A549 treated with Mapracorat at 1 μM for 4 hours (cell line): ENCODE results near the gene TRMT112. TPM values are rescaled to one million over a fixed set of nuclear protein-coding genes. Genes with fewer than 3 reads are reported as not detected.

ENCODE experiments used
- total RNA-seq: library from RNA; stranded (reverse); fragments of 200-300 nt; extraction: Qiagen RNA extraction; gene quantifications from 5 replicates; pipeline ENCODE4 v1.2.3, GENCODE V29; 2022

TRMT112 gene
- 391 to 479 TPM (median 434 TPM) in 5 replicates for total RNA-seq

DNA sequence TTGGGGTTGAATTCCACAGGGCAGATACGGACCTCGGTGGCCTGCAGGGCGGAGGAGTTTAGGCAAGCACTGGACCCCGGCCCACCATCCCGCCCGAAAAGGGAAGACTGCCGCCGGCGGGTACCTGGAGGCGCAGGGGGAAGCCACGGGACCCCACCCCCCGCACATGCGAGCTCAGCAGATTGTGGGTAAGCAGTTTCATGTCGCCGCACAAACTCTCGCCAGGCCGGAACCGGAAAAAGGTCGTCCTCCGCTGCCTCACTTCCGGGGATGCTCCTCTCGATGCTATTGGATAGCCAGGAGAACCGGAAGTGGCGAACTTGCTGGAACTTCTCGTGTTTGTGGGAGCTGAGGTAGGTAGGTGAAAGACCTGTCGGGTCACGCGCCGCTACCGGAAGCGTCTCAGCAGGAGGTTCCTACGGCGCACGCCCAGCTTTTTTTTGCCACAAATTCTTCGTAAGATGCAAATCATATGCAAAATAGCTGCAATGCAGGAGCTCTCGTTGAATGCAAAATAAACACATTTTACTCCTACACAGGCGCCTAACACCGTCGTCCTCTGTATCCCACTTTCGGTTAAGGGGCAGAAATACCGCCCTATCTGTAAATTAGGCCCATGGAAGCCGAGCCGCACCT is at the start of gene TRMT112:
Gene TRMT112 (minus strand): TSS at position 235 of the 636 bp plus-strand sequence. CDS start 33 bp downstream, at position 202.

DNA sequence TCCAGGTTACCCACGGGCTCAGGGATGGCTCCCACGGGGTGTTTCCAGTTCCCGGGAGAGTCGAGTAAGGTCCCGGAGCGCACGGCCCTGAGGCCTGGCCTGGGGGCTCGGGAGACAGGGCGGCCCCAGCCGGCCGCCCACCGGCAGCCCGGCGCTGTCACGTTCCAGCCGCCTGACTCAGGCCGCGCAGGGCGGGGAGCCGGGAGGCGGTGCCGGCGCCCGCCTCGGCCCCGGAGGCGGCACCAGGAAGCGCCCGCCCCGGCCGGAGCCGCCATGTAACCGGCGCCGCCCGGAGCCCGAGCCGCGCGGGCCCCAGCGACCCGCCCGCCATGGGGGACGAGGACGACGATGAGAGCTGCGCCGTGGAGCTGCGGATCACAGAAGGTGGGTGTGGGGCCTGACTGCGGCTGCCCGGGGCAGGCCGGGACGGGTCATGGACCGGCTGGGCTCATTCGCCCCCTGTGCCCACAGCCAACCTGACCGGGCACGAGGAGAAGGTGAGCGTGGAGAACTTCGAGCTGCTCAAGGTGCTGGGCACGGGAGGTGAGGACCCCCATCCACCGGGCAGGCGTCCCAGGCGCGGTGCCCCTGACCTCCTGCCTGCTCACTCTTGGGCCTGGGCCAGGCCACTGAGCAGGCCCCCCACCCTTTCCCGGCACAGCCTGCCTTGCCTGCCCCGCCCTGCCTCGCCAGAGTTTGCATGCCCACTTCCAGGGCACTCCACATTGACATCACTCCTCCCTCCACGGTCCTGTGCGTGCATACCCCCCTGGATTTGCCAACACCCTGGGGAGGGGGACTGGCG is 41.8 kb upstream of the TRMT112 start, which contains the start of gene RPS6KA4:
Gene RPS6KA4 (plus strand): TSS at position 256 of the 805 bp plus-strand sequence. CDS start 74 bp downstream, at position 330.

DNA sequence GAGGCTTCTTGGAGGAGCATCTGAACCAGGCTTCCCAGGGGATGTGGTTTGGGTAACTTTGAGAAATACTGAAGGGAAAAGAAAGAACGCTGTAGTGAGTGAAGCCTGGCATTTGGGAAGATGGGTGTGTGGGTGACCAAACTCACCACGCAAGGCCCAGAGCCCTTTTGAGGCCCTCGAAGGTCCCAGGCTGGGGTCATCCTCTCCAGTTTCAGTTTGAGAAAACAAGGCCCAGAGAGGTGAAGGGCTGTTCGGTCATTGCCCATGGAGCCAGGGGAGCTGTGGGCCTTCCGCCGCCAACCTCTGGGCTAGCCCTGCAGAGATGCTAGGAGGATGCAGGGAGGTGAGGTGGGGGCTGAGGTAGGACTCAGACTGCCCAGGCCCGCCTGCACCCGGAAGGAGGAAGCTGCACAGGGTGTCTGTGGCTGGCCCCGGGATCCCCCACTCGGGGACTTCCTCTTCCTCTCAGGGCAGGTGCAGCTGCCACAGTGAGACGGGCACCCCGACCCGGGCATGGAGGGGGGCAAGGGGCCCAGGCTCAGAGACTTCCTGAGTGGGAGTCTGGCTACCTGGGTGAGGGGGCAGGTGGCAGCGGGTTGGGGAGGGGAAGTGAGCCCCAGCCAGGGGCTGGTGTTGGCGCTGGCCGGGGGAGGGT is 22.5 kb upstream of the TRMT112 start, which contains the start of gene CCDC88B:
Gene CCDC88B (plus strand): TSS at position 451 of the 655 bp plus-strand sequence. CDS start 63 bp downstream, at position 514.

DNA sequence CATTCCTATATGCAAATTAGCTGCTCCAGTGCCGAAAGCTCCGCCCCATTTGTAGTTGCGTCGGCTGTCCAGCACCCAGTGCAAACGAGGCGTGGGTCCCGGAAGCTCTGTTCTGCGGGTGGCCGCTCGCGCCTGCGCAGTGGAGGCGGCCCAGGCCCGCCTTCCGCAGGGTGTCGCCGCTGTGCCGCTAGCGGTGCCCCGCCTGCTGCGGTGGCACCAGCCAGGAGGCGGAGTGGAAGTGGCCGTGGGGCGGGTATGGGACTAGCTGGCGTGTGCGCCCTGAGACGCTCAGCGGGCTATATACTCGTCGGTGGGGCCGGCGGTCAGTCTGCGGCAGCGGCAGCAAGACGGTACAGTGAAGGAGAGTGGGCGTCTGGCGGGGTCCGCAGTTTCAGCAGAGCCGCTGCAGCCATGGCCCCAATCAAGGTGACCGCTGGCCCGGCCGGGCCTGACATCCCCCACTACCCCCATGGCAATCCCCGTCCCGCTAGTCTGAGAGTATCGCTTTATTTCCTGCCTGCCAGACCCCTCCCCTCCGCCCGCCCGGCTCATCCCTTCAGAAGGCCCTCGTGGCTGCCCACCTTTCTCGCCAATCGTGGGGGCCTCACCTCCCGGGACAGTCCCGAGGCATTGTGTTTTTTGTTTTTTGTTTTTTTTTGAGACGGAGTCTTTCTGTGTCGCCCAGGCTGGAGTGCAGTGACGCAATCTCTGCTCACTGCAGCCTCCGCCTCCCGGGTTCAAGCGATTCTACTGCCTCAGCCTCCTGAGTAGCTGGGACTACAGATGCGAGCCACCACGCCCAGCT is 804 bp upstream of the TRMT112 start, which contains the start of gene PRDX5:
Gene PRDX5 (plus strand): TSS at position 161 of the 805 bp plus-strand sequence. CDS start 95 bp downstream, at position 256.

DNA sequence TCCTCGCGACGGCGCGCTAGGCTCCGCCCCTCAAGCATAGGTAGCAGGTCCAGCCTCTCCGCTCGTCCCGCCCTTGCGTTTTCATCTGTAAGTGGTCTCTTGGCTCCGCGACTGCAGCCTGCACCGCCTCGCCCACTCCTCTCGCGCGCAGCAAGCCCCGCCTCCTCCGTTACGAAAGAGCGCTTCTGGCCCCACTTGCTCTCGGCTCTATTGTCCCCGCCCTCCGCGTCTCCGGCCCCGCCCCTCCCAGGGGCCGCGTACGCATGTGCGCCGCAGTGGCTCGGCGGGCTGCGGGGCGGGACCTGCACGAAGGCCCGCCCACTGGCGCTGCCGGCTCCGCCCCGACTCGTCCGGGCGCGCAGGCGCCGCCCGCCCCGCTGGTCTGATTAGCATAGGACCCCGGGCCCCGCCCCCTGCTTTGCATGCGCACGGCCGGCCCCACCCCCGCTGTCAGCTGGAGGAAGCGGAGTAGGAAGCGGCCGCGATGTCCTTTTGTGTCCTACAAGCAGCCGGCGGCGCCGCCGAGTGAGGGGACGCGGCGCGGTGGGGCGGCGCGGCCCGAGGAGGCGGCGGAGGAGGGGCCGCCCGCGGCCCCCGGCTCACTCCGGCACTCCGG is 12.2 kb downstream of the TRMT112 start, which contains the start of gene ESRRA:
Gene ESRRA (plus strand): TSS at position 450 of the 616 bp plus-strand sequence. CDS start 1,656 bp downstream, outside the sequence.

DNA sequence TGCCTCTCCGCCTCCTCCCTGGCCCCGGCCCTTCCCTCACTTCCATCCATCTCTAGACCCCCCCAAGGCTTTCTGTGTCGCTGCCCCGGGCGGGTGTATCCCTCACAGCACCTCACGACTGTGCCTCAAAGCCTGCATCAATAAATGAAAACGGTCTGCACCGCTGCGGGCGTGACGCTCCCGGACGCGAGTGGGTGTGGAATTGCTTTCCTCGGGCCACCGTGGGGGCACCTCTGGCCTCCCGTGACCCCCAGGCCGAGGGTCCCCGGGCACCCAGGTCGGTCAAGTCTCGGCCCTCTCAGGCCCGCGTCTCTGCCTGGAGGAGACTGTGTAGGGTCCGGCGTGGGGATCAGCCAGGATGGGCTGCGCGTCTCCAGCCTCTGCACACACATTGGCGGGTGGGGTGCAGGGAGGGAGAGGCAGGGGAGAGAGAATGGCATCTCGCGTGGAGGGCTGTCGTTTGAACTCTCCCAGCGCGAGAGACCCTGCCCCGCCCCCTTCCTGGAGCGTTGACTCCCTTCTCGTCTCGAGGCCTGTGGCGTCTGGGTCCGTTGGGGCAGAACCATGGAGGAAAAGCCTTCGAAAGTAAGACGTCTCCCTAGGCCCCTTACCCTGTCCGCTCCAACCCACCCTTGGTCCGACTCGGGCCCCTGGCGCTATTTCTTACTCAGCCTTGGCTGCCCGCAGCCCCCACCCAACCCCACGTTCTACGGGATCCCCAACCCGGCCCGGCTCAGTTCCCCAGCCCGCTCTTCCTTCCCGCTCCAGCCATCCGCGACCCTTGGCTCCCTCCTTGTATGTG is 17.3 kb downstream of the TRMT112 start, which contains the start of gene CATSPERZ:
Gene CATSPERZ (plus strand): TSS at position 512 of the 802 bp plus-strand sequence. CDS start 53 bp downstream, at position 565.

DNA sequence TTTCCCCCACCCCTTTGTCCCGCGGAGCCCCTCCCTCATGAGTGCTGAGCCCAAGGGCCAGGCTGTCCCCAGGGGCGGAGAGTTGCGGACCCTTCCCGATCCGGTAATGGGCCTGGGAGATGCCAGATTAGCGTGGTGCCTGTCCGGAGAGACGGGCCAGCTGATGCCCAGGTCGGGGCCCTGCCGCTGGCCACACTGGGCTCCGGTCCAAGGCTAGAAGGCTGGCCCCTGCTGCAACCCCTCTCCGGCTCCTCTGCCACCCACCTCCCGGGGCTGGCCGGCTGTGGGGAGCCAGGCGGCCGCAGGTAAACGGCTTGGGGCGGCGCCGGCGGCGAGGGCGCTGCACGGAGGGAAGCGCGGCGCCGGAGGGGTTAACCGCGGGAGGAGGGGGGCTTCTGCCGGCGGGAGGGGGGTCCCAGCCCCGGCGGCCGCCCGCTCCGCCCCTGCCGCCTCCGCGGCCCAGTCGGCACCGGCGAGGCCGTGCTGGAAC is 26.1 kb downstream of the TRMT112 start, which contains the start of gene KCNK4:
Gene KCNK4 (plus strand): TSS at position 41 of the 490 bp plus-strand sequence. CDS start 1,717 bp downstream, outside the sequence.

DNA sequence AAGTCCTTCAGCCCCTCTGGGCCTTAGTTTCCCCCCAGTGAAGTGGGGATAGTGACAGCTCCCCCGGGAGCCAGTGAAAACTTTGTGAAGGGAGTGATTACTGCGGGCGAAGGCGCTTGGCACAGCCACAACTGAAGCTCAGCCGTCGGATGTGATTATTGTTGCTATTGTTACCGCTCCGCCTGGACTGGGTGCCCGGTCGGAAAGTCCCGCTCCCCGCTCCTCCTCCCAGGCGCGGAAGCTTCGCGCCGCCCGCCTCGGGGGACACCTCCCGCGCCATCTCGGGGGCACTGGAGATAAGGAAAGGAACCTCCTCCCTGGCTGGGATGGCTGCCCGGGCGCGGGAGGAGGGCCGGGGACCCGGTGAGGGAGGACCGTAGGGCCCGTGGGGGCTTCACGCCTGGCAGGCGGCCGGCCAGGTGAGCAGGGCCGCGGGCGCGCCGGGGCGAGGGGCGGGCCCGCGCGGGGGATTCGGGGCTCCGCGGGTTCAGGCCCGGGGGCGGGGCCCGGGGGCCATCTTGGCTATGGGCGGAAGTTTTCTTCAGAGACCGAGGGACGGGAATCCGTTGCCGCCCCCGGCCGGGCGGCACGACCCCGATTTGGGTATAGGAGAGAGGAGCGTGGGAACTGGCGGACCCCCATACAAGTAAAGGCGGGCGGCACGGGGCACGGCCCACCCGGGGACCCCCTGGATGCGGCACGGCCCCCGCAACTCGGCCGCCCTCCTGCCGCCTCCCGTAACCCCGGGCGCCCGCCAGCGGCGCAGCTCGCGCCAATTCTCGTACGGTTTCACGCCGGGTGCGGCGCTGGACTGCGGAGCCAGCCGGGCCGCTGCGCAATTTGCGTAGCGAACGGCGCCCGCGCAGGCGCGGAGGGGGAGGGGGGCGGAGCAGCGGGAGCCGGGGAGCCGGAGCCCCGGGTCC is 32.1 kb downstream of the TRMT112 start, which contains the start of gene GPR137:
Gene GPR137 (plus strand): TSS at position 887 of the 923 bp plus-strand sequence. CDS start 677 bp downstream, outside the sequence.

DNA sequence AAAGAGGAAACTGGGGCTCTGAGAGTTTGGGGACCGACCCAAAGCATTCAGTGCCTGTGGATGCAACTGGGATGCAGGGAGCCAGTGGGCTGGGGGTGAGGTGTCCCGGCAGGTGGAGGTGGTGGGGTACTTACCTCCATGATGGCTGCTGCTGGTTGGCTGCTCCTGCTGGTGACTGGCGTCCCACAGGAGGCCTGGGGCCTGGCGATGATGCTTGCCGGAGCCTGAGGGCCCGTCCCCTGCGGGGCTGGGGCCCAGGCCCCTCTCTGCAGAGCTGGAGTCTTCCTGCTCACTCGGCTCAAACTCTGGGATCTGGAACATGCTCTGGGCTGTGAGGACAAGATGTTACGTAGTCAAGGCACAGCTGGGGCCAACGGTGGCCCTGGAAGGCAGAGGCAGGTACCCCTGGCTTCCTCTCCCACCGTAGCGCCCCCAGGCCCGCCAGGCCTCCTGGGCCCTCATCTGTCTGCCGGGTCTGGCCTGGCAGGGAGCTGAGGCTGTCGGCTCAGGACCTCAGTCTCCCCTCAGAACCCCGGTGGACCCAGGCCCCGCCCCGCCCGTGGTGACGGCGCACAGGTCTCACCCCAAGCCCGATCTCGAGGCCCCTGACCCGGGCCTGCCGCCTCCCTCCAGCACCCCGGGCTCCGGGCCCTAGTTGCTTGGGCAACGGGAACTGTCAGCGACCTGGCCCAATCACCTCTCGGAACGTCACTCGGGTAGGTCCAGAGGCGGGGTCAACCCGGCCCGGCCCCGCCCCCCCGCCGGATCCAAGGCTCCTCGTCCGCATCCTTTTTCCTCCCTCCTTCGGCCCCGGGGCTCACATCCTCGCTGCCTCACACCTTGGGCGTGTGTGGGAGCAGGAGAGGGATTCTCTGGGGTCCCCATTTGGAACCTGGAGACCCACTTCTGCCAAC is 33.1 kb downstream of the TRMT112 start, which contains the start of gene BAD:
Gene BAD (minus strand): TSS at position 618 of the 914 bp plus-strand sequence. CDS start 297 bp downstream, at position 321.

Other genes starting within 250 kb of the TRMT112 start
- gene MACROD1, start 151.4 kb downstream of the TRMT112 start, total RNA-seq: 11.4 to 17.0 TPM (median 13.6 TPM) in 5 replicates
- 221 to 250 TPM (median 241 TPM) in 5 replicates for gene STIP1, start 131.4 kb downstream of the TRMT112 start, total RNA-seq
- gene FERMT3, start 110.8 kb downstream of the TRMT112 start, total RNA-seq: 0.52 to 2.3 TPM (median 1.5 TPM) in 5 replicates
- 19.7 to 25.1 TPM (median 23.2 TPM) in 5 replicates for gene TRPT1, start 91.4 kb downstream of the TRMT112 start, total RNA-seq
- gene NUDT22, start 91.3 kb downstream of the TRMT112 start, total RNA-seq: 30.1 to 40.4 TPM (median 39.0 TPM) in 5 replicates
- gene DNAJC4, start 87.0 kb downstream of the TRMT112 start, total RNA-seq: 17.3 to 22.9 TPM (median 19.6 TPM) in 5 replicates
- 34.1 to 50.0 TPM (median 49.1 TPM) in 5 replicates for gene VEGFB, start 83.0 kb downstream of the TRMT112 start, total RNA-seq
- gene FKBP2, start 76.5 kb downstream of the TRMT112 start, total RNA-seq: 124 to 151 TPM (median 130 TPM) in 5 replicates
- gene PPP1R14B, start 70.6 kb downstream of the TRMT112 start, total RNA-seq: 240 to 390 TPM (median 370 TPM) in 5 replicates
- 16.0 to 22.8 TPM (median 20.0 TPM) in 5 replicates for gene PLCB3, start 66.0 kb downstream of the TRMT112 start, total RNA-seq
- gene BAD, start 32.9 kb downstream of the TRMT112 start, total RNA-seq: 72.9 to 96.6 TPM (median 94.9 TPM) in 5 replicates
- gene GPR137, start 31.7 kb downstream of the TRMT112 start, total RNA-seq: 31.9 to 53.0 TPM (median 47.6 TPM) in 5 replicates
- not detected in 5 replicates for gene KCNK4, start 26.3 kb downstream of the TRMT112 start, total RNA-seq
- gene CATSPERZ, start 17.2 kb downstream of the TRMT112 start, total RNA-seq: 1.7 to 2.7 TPM (median 2.4 TPM) in 5 replicates
- 35.7 to 60.9 TPM (median 58.2 TPM) in 5 replicates for gene ESRRA, start 12.0 kb downstream of the TRMT112 start, total RNA-seq
- gene PRDX5, start 562 bp upstream of the TRMT112 start, total RNA-seq: 399 to 495 TPM (median 464 TPM) in 5 replicates
- 8.6 to 11.4 TPM (median 10.3 TPM) in 5 replicates for gene CCDC88B, start 22.6 kb upstream of the TRMT112 start, total RNA-seq
- 46.3 to 68.4 TPM (median 63.4 TPM) in 5 replicates for gene RPS6KA4, start 41.6 kb upstream of the TRMT112 start, total RNA-seq
- not detected in 5 replicates for gene SLC22A11, start 238.4 kb upstream of the TRMT112 start, total RNA-seq